GM18526 (cell line): ENCODE results near the gene EGFR.

Experiments used
- POLR2A ChIP-seq: IDR thresholded peaks from 3 replicates; pipeline ENCODE4 v1.6.1; 2011; ENCODE audit not compliant: insufficient read length; ENCODE audit errors: extremely low read depth

EGFR gene

GRCh38 chr7:55187701-55188491 is 169.1 kb downstream of the EGFR start:
- no peak for TF ChIP-seq POLR2A

GRCh38 chr7:55188590-55189138 is 169.8 kb downstream of the EGFR start:
- no peak for TF ChIP-seq POLR2A

GRCh38 chr7:55189146-55189766 is 170.4 kb downstream of the EGFR start:
- TF ChIP-seq POLR2A = no peak

- no peak for TF ChIP-seq POLR2A
Measured at GRCh38 chr7:55189878-55190436, 171.1 kb downstream of the EGFR start.

- no peak for TF ChIP-seq POLR2A
Measured at GRCh38 chr7:55190511-55191160, 171.8 kb downstream of the EGFR start.

- no peak for TF ChIP-seq POLR2A
Measured at GRCh38 chr7:55191161-55191925, 172.5 kb downstream of the EGFR start.

GRCh38 chr7:55191926-55192692 is 173.3 kb downstream of the EGFR start:
- TF ChIP-seq POLR2A = no peak

GRCh38 chr7:55192723-55193122 is 173.9 kb downstream of the EGFR start:
- TF ChIP-seq POLR2A = no peak

- no peak for TF ChIP-seq POLR2A
Measured at GRCh38 chr7:55193245-55193644, 174.4 kb downstream of the EGFR start.

GRCh38 chr7:55194522-55194921 is 175.7 kb downstream of the EGFR start:
- TF ChIP-seq POLR2A = no peak

GRCh38 chr7:55198634-55199392 is 180.0 kb downstream of the EGFR start:
- TF ChIP-seq POLR2A = no peak

GRCh38 chr7:55199418-55199817 is 180.6 kb downstream of the EGFR start:
- TF ChIP-seq POLR2A = no peak

- no peak for TF ChIP-seq POLR2A
Measured at GRCh38 chr7:55200441-55200840, 181.6 kb downstream of the EGFR start.
